Hair follicle dermal papilla cell (primary cell): ENCODE data around the gene PLEKHG2. TPM values are rescaled to one million over a fixed set of nuclear protein-coding genes. Genes with fewer than 3 reads are reported as not detected.

Experiments used
- small RNA-seq: library from RNA; depleted of rRNA; stranded (forward); fragments of <200 nt; gene quantifications from one replicate; pipeline ENCODE3, GENCODE V24; 2012
- total RNA-seq: library from RNA; depleted of rRNA; stranded (reverse); fragments of >200 nt; gene quantifications from 2 replicates; pipeline ENCODE4 v1.2.3, GENCODE V29; 2012

The PLEKHG2 gene, protein sequence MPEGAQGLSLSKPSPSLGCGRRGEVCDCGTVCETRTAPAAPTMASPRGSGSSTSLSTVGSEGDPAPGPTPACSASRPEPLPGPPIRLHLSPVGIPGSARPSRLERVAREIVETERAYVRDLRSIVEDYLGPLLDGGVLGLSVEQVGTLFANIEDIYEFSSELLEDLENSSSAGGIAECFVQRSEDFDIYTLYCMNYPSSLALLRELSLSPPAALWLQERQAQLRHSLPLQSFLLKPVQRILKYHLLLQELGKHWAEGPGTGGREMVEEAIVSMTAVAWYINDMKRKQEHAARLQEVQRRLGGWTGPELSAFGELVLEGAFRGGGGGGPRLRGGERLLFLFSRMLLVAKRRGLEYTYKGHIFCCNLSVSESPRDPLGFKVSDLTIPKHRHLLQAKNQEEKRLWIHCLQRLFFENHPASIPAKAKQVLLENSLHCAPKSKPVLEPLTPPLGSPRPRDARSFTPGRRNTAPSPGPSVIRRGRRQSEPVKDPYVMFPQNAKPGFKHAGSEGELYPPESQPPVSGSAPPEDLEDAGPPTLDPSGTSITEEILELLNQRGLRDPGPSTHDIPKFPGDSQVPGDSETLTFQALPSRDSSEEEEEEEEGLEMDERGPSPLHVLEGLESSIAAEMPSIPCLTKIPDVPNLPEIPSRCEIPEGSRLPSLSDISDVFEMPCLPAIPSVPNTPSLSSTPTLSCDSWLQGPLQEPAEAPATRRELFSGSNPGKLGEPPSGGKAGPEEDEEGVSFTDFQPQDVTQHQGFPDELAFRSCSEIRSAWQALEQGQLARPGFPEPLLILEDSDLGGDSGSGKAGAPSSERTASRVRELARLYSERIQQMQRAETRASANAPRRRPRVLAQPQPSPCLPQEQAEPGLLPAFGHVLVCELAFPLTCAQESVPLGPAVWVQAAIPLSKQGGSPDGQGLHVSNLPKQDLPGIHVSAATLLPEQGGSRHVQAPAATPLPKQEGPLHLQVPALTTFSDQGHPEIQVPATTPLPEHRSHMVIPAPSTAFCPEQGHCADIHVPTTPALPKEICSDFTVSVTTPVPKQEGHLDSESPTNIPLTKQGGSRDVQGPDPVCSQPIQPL (N-terminal part only)
- 41.0 and 41.9 TPM in 2 replicates for total RNA-seq

DNA sequence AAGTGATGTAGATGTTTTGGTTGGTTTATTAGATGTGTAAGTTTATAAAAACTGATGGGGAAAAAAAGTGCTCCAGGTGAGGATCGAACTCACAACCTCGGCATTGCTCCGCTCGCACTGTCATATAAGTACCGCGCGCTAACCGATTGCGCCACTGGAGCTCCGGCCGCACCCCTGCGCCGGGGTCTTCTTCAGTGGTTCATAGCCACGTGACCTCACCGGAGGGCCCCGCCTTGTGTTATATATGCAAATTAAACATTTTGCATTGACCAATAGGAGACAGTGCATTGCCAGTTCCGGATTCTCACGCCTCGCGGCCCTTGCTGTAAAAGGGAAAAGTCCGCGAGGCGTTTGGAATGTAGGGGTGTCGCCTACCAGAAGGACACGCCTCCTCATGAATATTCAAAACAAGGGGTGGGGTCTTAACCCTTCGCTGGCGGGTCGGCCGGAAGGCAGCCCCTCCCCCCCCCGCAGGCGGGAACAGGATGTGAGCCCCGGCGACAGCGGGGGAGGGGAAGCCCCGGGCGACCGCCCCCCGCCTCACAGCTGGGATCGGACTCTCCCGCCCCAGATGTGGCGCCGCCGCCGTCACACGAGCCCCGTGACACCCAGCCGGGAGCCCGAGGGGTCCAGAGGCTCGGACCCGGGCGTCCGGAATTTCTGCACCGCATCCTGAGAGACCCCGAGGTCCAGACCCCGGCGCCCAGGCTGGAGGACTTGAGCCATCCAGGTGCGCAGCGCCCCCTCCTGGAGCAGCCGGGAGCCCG is at the start of gene PLEKHG2:
Gene PLEKHG2 (plus strand): TSS at position 570 of the 767 bp plus-strand sequence. CDS start 1,418 bp downstream, outside the sequence.

DNA sequence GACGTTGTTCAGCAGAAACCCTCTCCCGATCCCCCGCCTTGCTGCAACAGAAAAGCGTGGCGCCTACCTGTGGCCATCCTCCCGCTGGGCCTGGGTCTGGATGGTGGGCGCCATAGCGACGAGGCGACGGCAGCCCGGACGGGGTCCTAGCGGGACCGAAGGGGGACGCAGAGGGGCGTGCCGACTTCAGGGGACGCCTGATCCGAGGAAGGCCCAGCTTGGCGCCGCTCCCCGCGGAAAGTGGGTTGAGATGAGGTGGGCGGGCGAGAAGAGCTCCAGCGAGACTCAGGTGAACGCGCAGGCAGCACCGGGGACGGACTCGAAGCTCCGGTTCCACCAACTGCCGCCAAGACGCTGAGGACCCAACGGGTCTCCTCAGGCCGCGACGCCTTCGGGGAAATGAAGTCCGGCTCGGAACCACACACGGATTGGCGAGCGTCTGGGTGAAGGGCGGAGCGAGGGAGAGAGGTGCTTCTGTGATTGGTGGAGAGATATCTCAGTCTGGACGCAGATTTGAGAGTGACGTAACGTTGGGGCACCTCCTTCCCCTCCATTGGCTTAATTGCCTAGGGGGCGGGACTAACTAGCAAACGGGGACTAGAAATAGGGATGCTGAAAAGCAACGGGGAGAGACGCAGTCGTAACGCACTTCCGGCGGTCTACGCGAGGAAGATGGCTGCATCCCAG is 21.6 kb upstream of the PLEKHG2 start, which contains the start of the genes MED29 and PAF1:
Gene MED29 (plus strand): TSS at position 628 of the 687 bp plus-strand sequence. CDS start 45 bp downstream, at position 673.
Gene PAF1 (minus strand): TSS at position 356 of the 687 bp plus-strand sequence. CDS start 242 bp downstream, at position 114.

GRCh38 chr19:39406656-39407409 is 5.6 kb upstream of the PLEKHG2 start, which contains the start of gene ZFP36:
Gene ZFP36 (plus strand): TSS chr19:39406847. CDS start chr19:39406905, 58 bp downstream.

DNA sequence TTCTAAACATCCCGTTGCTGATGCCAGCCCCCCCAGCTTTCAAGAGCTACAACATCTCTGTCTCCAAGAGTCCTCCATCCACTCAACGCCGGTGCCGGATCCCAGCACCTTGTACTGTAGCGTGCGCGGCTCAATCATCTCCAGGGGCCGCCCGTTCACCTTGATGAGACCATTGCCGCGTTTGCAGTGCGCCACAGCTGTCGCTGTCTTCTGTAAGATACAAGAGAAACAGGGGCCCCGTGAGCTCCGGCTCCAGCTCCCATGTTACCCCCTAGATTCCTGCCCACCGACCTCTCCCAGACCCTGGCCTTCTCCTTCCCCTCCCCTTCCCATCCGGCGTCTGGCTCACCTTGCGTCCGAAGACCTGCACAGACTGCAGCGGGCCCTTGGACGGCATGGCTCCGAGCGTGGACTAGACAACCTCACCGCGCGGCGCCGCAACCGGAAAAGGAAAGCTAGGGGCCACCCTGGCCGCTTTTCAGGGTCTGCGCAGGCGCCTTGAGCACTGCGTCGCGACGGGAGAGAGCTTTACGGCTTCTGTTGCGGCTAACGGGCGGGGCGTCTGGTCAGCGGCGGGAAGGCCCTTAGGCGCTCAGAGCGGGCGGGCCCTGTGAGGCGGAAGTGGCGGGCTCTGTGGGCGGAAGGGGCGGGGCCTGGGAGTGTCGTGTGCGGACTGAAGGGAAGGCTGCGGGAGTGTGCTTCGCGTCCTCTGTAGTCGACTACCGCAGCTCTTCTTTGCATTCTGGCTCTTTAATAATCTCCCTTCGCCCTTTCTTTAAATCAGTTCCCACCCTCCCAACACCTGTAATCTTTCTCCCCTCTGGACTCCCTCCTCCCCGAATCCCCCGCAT is 23.3 kb downstream of the PLEKHG2 start, which contains the start of gene RPS16:
Gene RPS16 (minus strand): TSS at position 451 of the 851 bp plus-strand sequence. CDS start 54 bp downstream, at position 397.

GRCh38 chr19:39445196-39446111 is 33.0 kb downstream of the PLEKHG2 start, which contains the start of gene SUPT5H:
Gene SUPT5H (plus strand): TSS chr19:39445582. CDS start chr19:39445891, 309 bp downstream.

Small RNA genes within 50 kb of the gene (small RNA-seq; reads per million reads assigned to genes)
- gene MIR4530 (not detected), gene RN7SL566P (not detected)

Other genes starting within 250 kb of the PLEKHG2 start
- gene NCCRP1, start 215.7 kb upstream of the PLEKHG2 start, total RNA-seq = not detected in 2 replicates
- gene SYCN, start 208.4 kb upstream of the PLEKHG2 start, total RNA-seq = not detected in 2 replicates
- gene IFNL3, start 167.7 kb upstream of the PLEKHG2 start, total RNA-seq = not detected in 2 replicates
- gene IFNL4, start 163.8 kb upstream of the PLEKHG2 start, total RNA-seq = not detected in 2 replicates
- gene IFNL2, start 144.3 kb upstream of the PLEKHG2 start, total RNA-seq = not detected in 2 replicates
- not detected in 2 replicates for gene IFNL1, start 116.3 kb upstream of the PLEKHG2 start, total RNA-seq
- 0.24 and 0.32 TPM in 2 replicates for gene LRFN1, start 91.8 kb upstream of the PLEKHG2 start, total RNA-seq
- gene GMFG, start 76.6 kb upstream of the PLEKHG2 start, total RNA-seq = 3.7 and 8.4 TPM in 2 replicates
- gene SAMD4B, start 70.2 kb upstream of the PLEKHG2 start, total RNA-seq = 109 and 110 TPM in 2 replicates
- 32.9 and 35.5 TPM in 2 replicates for gene PAF1, start 21.6 kb upstream of the PLEKHG2 start, total RNA-seq
- 31.2 and 32.2 TPM in 2 replicates for gene MED29, start 21.3 kb upstream of the PLEKHG2 start, total RNA-seq
- 18.9 and 19.0 TPM in 2 replicates for gene ZFP36, start 5.8 kb upstream of the PLEKHG2 start, total RNA-seq
- gene RPS16, start 23.3 kb downstream of the PLEKHG2 start, total RNA-seq = 213 and 236 TPM in 2 replicates
- gene SUPT5H, start 32.9 kb downstream of the PLEKHG2 start, total RNA-seq = 87.7 and 93.9 TPM in 2 replicates
- 32.9 and 33.4 TPM in 2 replicates for gene TIMM50, start 68.2 kb downstream of the PLEKHG2 start, total RNA-seq
- gene DLL3, start 86.3 kb downstream of the PLEKHG2 start, total RNA-seq = not detected in 2 replicates
- not detected in 2 replicates for gene SELENOV, start 102.5 kb downstream of the PLEKHG2 start, total RNA-seq
- 3.7 and 4.4 TPM in 2 replicates for gene EID2B, start 120.2 kb downstream of the PLEKHG2 start, total RNA-seq
- gene EID2, start 127.5 kb downstream of the PLEKHG2 start, total RNA-seq = 9.0 and 9.2 TPM in 2 replicates
- gene LGALS13, start 189.9 kb downstream of the PLEKHG2 start, total RNA-seq = not detected in 2 replicates
- gene LGALS16, start 243.2 kb downstream of the PLEKHG2 start, total RNA-seq = not detected in 2 replicates